Keratinocyte (primary cell): Measurements from ENCODE around the gene SERPINA5. TPM values are rescaled to one million over a fixed set of nuclear protein-coding genes. Genes with fewer than 3 reads are reported as not detected.

ENCODE experiments used
- DNase-seq: peaks from one replicate; pipeline ENCODE4 v3.0.0-alpha.2; 2011; ENCODE audit warnings: low read depth, missing footprints, low spot score
- FAIRE-seq: peaks from 2 replicates; lab custom pipeline; 2011; peaks lifted over from hg19 to GRCh38; lab: Jason Lieb, UNC
- H2AFZ ChIP-seq: 2 replicates; pipeline ENCODE4 v1.6.0; 2012; ENCODE audit warnings: low read length, control low read depth, inconsistent platforms; ENCODE audit not compliant: control insufficient read depth
- H3K27ac ChIP-seq: 2 replicates; pipeline ENCODE4 v1.5.1; 2011; ENCODE audit warnings: low read length; ENCODE audit not compliant: control insufficient read depth, insufficient read depth
- H3K27me3 ChIP-seq: 3 replicates; pipeline ENCODE4 v1.6.0; 2011; ENCODE audit warnings: low read length; ENCODE audit not compliant: control insufficient read depth, insufficient read depth; ENCODE audit errors: extremely low read depth
- H3K36me3 ChIP-seq, 2 experiments: 2 replicates in 1 of 2; 3 replicates in 1 of 2; pipeline ENCODE4 v1.5.1; 2011; ENCODE audit warnings: low read length in 2 of 2, mild to moderate bottlenecking in 1 of 2; ENCODE audit not compliant: control insufficient read depth in 2 of 2, insufficient read depth in 2 of 2; ENCODE audit errors: extremely low read depth in 1 of 2
- H3K4me1 ChIP-seq: 3 replicates; pipeline ENCODE4 v1.5.1; 2011; ENCODE audit warnings: low read length; ENCODE audit not compliant: control insufficient read depth, insufficient read depth; ENCODE audit errors: extremely low read depth
- H3K4me2 ChIP-seq: 3 replicates; pipeline ENCODE4 v1.6.0; 2011; ENCODE audit warnings: low read depth, low read length; ENCODE audit not compliant: control insufficient read depth, insufficient read depth; ENCODE audit errors: extremely low read depth
- H3K4me3 ChIP-seq, 3 experiments: fragments of 200-600 bp in 1 of 3; sonication (generic) in 1 of 3; 2 replicates in 2 of 3; 3 replicates in 1 of 3; pipeline ENCODE4 v1.5.1; 2011 to 2016; ENCODE audit warnings: low read length in 3 of 3, mild to moderate bottlenecking in 3 of 3, control low read depth in 2 of 3, inconsistent platforms in 1 of 3, low read depth in 1 of 3, mixed read lengths in 1 of 3, mixed run types in 1 of 3, moderate library complexity in 1 of 3; ENCODE audit not compliant: control insufficient read depth in 2 of 3, insufficient read depth in 2 of 3; ENCODE audit errors: extremely low read depth in 1 of 3
- H3K79me2 ChIP-seq: 2 replicates; pipeline ENCODE4 v1.6.0; 2012; ENCODE audit warnings: low read length; ENCODE audit not compliant: control insufficient read depth, insufficient read depth
- H3K9ac ChIP-seq: 3 replicates; pipeline ENCODE4 v1.6.0; 2011; ENCODE audit warnings: low read length; ENCODE audit not compliant: control insufficient read depth, insufficient read depth; ENCODE audit errors: extremely low read depth
- H3K9me1 ChIP-seq: 3 replicates; pipeline ENCODE4 v1.6.0; 2011; ENCODE audit warnings: low read length; ENCODE audit not compliant: control insufficient read depth, insufficient read depth; ENCODE audit errors: extremely low read depth
- H3K9me3 ChIP-seq: 2 replicates; pipeline ENCODE4 v1.5.1; 2012; ENCODE audit warnings: low read depth, low read length; ENCODE audit not compliant: control insufficient read depth
- H4K20me1 ChIP-seq: 3 replicates; pipeline ENCODE4 v1.6.0; 2011; ENCODE audit warnings: low read length; ENCODE audit not compliant: control insufficient read depth, insufficient read depth; ENCODE audit errors: extremely low read depth
- EZH2 ChIP-seq: IDR thresholded peaks from one replicate; pipeline ENCODE4 v1.6.1; 2012; ENCODE audit warnings: inconsistent platforms, mild to moderate bottlenecking, low read length, moderate library complexity
- dilution Hi-C: fragments of 300-500 bp; cut with MboI; formaldehyde crosslinking; loops from one replicate; pipeline ENCODE4 v1.7.0; 2020; ENCODE audit warnings: low sequenced_read_pairs; ENCODE audit not compliant: extremely low pct_ligation_motif_present
- polyA plus RNA-seq, 5 experiments: library from polyadenylated mRNA; depleted of rRNA in 3 of 5; stranded (reverse) in 3 of 5; stranded (forward) in 1 of 5; unstranded in 1 of 5; fragments of >200 nt; gene quantifications; 1 replicate in 1 of 5; 2 replicates in 3 of 5; 3 replicates in 1 of 5; pipeline versions ENCODE4 v1.2.1 to v1.2.3, GENCODE V29; 2011 to 2012; ENCODE audit warnings: missing spikeins in 2 of 5, low read depth in 1 of 5, low replicate concordance in 1 of 5
- TF ChIP-seq, protein P1 (sequence below), 3 experiments: IDR thresholded peaks in 1 of 3; conservative IDR thresholded peaks in 1 of 3; optimal IDR thresholded peaks in 1 of 3; 2 replicates in 2 of 3; 3 replicates in 1 of 3; pipeline versions ENCODE3 to v1.5.1; 2011; ENCODE audit warnings: low read length in 3 of 3, mild to moderate bottlenecking in 3 of 3, moderate library complexity in 2 of 3, control low read depth in 1 of 3, inconsistent platforms in 1 of 3; ENCODE audit not compliant: insufficient read depth in 2 of 3; ENCODE audit errors: extremely low read depth in 1 of 3

The SERPINA5 gene
- polyA plus RNA-seq, 1 donor (not counting 4 experiments of a cell fraction or from before 2014, with no cell fraction given): not detected

DNA sequence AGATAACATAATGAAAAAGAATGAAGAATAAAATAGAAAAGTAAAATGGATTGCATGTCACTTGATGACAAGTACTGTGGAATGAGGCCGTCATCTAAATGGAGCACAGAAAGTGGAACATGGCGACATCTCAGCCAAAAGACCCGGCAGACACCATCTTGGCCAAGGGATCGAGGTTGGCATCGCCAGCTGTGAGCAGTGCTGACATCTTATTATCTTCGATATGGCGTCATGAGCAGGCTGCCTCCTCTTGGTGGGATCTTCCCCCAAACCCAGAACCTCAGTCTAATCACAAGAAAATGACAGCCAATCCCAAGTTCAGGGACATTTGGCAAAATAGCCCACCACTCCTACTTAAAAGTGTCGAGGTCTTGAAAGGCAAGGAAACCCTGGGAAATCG is 15.1 kb downstream of the SERPINA5 start:
- Histone ChIP-seq H3K27me3 (no peaks in the 10 kb centered on the region), H3K9me1 (no peaks in the 10 kb centered on the region), H3K4me2 (no peak overlapping the region), H3K9me3 (no peaks in the 10 kb centered on the region), H3K27ac (no peak overlapping the region), H4K20me1 (no peaks in the 10 kb centered on the region), H2AFZ (no peak overlapping the region), H3K79me2 (no peaks in the 10 kb centered on the region), H3K9ac (no peak overlapping the region), H3K4me3 (no peak overlapping the region), H3K4me1 (peaks cover 27% of the 10 kb centered on the region), H3K36me3 (no peaks in the 10 kb centered on the region)
- DNase-seq (no peak), FAIRE-seq (no peak)
- TF ChIP-seq, protein P1, sequence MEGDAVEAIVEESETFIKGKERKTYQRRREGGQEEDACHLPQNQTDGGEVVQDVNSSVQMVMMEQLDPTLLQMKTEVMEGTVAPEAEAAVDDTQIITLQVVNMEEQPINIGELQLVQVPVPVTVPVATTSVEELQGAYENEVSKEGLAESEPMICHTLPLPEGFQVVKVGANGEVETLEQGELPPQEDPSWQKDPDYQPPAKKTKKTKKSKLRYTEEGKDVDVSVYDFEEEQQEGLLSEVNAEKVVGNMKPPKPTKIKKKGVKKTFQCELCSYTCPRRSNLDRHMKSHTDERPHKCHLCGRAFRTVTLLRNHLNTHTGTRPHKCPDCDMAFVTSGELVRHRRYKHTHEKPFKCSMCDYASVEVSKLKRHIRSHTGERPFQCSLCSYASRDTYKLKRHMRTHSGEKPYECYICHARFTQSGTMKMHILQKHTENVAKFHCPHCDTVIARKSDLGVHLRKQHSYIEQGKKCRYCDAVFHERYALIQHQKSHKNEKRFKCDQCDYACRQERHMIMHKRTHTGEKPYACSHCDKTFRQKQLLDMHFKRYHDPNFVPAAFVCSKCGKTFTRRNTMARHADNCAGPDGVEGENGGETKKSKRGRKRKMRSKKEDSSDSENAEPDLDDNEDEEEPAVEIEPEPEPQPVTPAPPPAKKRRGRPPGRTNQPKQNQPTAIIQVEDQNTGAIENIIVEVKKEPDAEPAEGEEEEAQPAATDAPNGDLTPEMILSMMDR (optimal IDR thresholded peaks at IDR 0.05 in 1 of 3, IDR thresholded peaks at IDR 0.05 in 1 of 3, conservative IDR thresholded peaks at IDR 0.05 in 1 of 3; ENCODE audit: extremely low read depth in 1 of 3, insufficient read depth in 2 of 3, low read length in 3 of 3): no peak
- TF ChIP-seq EZH2: no peak
- dilution Hi-C loops: no loop called here

DNA sequence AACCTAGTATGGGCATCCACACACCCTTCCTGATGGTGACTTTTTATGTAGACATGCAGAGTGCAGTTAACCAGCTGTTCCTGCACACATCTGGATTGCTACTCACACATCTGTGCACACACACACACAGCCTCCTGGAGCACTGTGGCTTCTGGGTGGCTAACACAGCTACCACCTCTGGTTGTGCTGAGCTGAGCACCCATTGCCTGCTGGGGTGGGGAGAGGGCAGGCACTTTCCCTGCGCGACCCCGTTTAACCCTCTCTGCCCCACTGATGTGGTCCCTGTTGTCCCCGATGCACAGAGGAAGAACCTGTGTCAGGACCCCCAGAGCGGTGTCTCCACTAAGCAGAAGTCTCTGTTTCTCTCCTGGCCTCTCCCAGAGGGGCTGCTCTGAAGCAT is 16.6 kb downstream of the SERPINA5 start:
- no peaks in the 10 kb centered on the region for H3K9me1 ChIP-seq
- H3K79me2 ChIP-seq: no peaks in the 10 kb centered on the region
- no peaks in the 10 kb centered on the region for H4K20me1 ChIP-seq
- no peak overlapping the region for H2AFZ ChIP-seq
- no peaks in the 10 kb centered on the region for H3K27me3 ChIP-seq
- H3K4me3 ChIP-seq: no peak overlapping the region
- H3K36me3 ChIP-seq: no peaks in the 10 kb centered on the region
- TF ChIP-seq EZH2: no peak
- TF ChIP-seq, protein P1 (optimal IDR thresholded peaks at IDR 0.05 in 1 of 3, IDR thresholded peaks at IDR 0.05 in 1 of 3, conservative IDR thresholded peaks at IDR 0.05 in 1 of 3; ENCODE audit: extremely low read depth in 1 of 3, insufficient read depth in 2 of 3, low read length in 3 of 3): no peak
- H3K4me1 ChIP-seq: peaks cover 35% of the 10 kb centered on the region
- dilution Hi-C loops: no loop called here
- H3K4me2 ChIP-seq: no peak overlapping the region
- H3K27ac ChIP-seq: no peak overlapping the region
- DNase-seq (no peak), FAIRE-seq (no peak)
- no peaks in the 10 kb centered on the region for H3K9me3 ChIP-seq
- H3K9ac ChIP-seq: no peak overlapping the region
